NCI-H526 treated with DMSO at 0.1 percent for 48 hours (cell line): ENCODE data around the gene DSC2.
"Not testable (repeated sequence)": the region's sequence is repeated elsewhere in the genome, so short reads cannot be mapped to it uniquely, and the experiment has no call there.

ENCODE experiments used
- DNase-seq: peaks from one replicate; lab custom pipeline; 2025; lab: John Stamatoyannopoulos, UW

DSC2 gene

DNA sequence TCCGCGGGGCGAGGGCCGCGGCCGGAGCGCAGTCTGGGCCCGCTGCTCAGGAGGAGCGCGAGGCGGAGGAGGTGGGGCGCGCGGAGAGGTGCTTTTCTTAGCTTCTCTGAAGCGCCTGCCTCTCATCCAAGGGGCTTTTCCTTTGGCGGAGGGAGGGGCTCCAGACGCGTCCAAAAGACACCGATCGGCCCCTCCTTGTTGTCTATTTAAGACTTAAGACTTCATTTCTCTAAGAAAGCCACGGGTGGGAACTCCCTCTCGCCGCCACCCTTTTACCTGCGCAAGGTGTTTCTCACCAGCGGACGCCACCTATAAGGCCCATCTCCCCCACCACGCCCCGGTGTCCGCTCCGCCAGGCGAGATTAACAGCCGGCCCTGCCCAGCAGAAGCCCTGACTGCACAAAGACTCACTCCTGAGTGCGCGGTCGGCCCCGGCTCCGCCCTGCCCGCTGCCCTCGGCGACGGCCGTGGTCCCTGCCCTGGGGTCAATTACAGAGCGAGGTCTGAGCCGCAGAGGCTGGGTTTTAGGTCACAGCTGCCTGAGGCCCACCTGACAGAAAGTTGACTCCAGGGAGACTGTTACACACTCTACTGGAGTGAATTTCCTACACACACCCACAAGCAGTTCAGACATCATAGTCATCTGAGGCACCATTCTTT lies at the start of gene DSC2:
Gene DSC2 (minus strand): TSS at position 397 of the 660 bp plus-strand sequence. CDS start 450 bp downstream, outside the sequence.
- DNase-seq = no peak

DNA sequence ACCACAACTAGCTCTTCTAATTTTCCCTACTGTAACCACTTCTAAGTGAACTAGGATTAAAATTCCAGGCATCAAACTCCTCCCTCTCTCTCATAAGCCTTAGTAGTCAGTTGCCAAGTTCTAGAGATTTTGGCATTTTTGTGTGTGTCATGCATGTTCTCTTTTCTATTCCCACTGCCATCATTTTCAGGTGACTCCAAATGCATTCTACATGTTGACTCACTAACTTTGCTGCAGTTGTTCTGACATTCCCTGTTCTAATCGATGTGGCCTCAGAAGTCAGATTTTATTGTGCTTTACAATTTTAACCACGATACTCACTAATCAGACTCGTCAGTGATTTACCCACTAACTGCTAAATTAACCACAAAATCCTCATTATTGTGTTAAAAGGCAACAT lies 47.1 kb upstream of the DSC2 start:
- no peak for DNase-seq

DNA sequence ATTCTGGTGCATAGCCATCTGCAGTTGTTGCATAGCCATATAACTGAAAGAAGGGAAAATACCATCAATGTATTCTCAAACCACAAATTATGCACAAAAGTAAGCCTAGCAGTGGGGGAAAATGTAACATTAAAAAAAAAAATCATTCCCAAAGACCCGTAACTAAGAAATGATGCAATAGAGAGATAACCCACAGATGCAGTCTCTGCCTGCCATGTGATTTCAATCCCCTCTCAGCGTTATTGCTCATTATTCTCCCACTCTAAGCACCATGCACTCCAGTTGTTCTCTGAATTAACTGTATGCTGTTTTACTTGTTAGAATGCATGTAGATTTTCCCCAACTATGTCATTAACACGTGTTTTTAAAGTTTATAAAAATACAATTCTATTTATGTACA lies 46.4 kb upstream of the DSC2 start:
- DNase-seq = no peak

DNA sequence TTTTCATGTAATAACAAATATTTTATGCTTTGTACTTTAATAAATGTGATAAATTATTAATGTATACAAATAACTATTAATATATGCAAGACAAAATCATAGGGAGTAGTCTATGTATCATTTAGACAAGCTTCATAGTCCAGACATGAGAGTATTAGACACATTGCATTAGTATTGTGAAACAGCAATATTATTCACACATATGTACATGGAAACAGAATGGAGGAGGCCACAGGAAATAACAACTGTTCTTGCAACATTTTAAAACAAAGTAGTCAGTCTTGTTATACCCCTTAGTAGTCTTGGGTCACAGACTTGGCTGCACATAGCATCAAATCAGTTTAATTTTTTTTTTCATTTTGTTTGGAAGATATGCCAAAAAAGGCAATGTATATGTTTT lies 44.6 kb upstream of the DSC2 start:
- no peak for DNase-seq

DNA sequence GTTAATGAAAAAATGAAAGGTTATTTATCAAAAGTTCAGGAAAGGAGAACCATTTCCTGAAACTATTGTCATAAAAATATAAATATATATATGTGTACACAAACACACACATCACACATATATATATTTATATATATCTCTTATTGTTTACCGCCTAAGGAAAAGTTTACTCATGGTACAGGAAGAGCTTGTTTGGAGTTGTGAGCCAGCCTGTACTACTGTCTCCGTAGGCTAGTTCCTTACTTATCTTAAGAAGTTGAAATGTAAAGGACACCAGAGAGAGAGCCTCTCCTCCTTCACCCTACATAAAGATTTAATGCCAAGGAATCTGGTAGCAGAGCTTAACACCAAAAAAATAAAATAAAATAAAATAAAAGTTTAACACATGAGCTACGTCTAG lies 40.8 kb upstream of the DSC2 start:
- no peak for DNase-seq

DNA sequence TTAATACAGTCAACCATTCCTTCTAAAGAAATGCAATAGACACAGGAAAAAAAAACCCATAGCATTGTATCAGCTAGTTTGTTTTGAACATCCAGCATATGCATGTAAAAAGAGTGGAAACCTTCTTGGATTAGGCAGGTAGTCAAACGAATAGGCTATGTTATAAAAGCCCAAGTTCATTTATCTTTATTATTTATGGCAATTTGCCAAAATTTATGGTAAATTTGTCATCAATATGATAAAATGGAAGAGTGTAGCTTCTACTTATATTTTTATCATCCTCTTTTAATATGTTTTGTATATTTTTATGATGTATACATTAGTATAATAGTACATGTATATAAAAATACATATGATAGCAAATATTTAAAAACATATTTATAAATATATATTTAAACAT lies 36.5 kb upstream of the DSC2 start:
- DNase-seq = no peak

DNA sequence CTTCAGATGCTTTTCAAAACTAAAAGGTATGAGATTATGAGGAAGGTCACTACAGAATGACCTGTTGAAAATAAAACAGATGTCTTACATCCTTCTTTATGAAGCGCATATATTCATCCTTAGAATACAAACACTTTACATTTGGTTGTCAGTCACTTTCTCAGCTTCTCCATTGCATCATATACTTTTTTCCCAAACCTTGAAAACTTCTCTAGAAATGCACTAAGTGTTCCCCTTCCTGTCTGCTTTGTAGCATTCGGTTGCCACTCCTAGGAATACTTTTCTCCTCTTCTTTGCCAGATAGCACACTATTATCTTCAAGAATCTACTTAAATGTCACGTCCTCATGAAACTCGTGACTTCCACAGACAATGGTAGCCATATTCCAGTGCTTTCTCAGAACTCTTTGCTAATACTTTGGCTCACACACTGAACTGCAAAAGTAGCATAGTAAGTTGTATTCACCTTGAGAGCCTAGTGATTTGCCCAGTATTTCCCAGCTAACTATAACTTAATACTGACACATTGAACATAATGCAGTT lies 32.8 kb upstream of the DSC2 start:
- DNase-seq = no peak

DNA sequence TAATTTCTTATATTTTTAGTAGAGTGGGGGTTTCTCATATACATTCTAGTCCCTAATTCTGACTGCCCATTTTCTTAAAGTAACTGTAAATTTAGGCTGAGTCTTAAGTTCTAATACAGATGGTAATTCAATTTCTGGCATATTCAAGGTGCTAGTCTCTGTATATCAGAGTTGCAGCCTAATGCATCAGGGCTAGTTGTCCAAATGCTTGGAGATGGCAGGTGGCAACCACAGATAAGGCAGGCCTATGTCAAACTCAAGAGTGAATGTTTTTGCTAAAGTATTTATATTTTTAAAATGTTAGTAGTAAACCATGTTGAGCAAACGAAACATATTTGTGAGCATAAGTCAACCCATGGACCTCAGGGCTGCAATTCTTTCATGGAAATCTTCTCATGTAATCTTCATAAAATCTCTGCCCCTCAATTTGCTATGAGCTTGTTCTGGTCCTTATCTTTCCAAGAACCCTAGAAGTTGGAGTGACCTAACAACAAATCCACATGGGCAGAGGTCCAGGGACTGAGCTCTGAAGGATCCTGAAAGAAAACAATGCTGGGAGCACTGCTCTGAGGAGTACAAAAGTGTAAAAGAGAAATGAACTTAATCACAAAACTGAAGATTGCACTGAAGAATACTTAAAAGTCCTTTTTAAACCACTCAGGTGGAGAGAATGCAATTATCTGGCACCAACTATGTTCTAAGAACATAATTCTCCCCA lies 27.3 kb upstream of the DSC2 start:
- DNase-seq = no peak

DNA sequence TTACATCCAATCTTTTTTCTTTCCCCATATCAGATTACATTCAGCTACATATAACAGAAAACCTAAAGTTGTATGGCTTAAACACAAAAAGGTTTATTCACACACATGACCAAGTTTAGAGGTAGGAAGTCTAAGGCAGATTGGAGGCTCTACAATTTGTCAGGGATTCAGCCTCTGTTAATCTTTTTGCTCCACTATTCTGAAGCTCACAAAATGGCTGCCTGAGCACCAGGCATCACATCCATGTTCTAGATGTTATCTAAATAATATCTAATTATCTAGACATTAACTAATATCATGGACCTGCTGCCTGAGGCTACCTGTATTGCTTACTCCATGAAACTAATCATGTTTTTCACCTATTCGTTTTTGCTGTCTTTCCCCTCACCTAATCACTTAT lies 23.7 kb upstream of the DSC2 start:
- DNase-seq = no peak

DNA sequence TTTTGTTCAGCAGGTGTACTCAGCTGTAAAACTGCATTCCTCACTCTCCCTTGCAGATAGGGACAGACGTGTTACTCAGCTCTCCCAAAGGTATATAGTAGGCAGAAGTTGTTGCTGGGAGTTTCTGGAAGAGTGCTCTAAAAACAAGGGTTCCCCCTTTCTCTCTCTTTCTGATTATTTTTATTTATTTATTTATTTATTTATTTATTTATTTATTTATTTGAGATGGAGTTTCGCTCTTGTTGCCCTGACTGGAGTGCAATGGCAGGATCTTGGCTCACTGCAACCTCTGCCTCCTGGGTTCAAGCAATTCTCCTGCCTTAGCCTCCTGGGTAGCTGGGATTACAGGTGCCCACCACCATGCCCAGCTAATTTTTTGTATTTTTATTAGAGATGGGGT lies 20.9 kb upstream of the DSC2 start:
- DNase-seq = not testable (repeated sequence)

DNA sequence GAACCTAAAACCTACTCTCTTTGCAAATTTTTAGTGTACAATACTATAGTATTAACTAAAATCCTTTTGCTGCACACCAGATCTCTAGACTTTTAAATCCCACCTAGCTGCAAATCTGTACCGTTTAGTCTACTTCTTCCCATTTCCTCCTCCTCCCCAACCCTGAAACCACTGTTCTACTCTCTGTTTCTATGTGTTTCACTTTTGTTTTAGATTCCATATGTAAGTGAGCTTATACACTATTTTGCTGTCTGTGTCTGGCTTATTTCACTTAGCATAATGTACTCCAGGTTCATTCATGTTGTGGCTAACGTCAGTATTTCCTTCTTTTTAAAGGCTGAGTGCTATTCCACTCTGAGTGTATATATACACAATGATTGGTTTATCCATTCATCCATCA lies 18.4 kb upstream of the DSC2 start:
- no peak for DNase-seq

DNA sequence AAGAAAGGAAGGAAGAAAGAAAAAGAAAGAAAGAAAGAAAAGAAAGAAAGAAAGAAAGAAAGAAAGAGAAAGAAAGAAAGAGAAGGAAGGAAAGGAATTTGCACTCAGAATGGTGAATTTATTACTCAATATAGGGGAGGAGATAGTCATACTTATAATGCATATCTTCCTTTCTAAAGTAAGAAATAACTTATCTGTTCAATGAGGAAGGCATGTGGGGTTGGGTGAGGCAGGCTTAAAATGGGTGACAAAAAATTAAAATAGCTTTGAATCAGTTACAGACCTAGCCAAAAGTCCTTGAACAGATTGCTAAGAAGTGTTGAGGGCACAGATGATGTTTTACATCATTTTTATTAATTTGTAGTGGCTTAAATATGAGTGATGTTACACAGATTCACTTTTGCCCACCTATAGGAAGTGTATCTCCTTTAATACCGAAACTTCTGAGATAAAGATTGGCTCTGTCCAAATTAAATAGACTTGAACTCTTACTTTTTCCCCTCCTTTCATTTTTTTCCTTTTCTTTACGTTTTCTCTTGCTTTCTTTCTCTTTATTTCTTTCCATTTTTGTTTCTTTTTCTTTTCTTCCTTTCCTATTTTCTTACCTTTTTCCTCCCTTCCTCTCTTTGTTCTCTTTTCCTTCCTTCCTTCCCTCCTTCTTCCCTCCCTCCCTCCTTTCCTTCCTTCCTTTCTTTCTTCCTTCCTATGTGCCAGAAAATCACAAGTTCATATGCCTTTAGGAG lies 14.8 kb upstream of the DSC2 start:
- no peak for DNase-seq

DNA sequence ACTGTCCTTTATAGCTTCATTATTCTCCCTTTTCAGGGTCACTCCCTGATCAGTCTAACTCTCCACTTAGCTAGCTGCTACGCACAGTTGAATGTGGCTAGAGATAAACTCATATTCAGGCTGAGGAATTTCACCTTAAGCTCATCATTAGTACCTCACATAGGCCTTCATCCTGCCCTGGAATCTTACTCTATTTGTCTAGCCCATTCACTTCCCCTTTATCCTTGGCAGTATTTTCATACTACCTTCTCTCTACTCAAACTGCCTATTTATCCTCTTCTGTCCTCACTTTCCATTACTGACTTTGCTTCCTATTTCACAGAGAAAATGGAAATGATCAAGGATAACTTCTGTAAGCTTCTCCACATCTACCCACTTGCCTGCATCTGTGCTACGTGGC lies 10.6 kb upstream of the DSC2 start:
- no peak for DNase-seq

DNA sequence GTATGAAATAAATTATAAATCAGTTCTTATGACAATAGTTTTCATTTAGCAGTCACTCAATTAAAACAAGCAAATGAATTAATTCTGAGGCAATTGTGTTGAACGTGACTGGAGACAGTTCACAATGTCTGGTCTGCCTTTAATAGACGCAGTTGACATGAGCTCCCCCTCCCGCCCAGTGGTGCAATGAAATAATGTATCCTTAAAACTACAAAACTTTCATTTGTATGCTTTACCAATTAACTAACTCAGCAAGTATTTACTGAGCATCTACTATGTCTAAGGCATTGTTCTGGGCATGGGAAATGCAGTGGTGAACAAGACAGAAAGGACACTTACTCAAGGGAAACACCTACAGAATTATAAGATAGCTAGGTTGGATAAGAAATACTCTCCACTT lies 3.5 kb upstream of the DSC2 start:
- DNase-seq = no peak

DNA sequence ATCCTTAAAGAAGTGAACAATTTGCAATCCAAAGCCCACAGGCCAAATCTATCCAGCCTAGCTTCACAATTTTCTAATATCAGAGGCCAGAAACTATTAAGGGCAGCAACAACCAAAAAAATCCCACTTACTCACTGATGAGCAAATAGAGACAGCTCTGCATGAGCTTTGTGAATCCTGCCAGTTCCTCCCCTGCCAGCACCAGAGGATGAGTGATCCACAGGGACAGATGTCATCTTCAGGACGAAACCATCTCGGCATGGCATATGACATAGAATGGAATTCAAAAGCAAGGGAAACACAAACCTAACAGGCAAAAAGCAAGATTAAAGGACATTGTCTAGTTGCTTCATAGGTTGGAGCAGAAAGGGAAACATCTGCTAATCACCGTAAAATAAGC lies 2.2 kb upstream of the DSC2 start:
- no peak for DNase-seq

DNA sequence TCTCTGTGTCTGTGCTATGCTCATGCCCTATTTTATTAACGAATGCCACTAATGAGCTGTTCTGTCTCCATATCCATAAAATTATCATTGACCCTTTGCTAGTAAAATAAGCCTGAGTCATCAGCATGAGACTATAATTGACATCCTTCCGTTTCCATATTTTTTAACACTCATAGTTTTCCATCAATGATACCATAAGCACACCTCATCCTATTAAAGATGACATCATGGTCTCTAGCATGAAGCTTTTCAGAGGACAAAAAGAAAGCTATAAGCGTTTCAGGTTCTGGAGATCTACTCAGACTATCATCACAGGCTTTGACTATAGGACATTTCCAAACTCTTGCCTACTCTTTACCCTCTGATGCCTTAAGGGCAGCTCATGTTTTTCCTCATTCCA lies 1.2 kb upstream of the DSC2 start:
- no peak for DNase-seq

DNA sequence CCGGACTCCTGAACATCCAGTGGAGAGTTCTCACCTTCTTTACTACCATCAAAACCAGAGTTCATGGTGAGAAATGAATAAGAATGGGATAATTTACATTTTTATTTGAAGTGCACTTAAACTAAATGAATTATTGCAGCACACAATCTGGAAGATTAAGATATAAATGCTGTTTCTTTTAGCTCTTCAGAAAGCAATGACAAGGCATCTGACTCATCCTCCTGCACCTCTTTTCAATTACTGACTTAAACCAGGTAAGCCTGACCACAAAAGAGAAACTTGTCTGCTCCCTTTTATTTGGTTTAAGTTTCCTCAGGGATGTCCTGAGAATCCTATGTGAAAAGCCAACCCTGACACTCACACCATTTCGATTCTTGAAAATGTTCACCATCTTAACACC lies 720 bp upstream of the DSC2 start:
- no peak for DNase-seq

DNA sequence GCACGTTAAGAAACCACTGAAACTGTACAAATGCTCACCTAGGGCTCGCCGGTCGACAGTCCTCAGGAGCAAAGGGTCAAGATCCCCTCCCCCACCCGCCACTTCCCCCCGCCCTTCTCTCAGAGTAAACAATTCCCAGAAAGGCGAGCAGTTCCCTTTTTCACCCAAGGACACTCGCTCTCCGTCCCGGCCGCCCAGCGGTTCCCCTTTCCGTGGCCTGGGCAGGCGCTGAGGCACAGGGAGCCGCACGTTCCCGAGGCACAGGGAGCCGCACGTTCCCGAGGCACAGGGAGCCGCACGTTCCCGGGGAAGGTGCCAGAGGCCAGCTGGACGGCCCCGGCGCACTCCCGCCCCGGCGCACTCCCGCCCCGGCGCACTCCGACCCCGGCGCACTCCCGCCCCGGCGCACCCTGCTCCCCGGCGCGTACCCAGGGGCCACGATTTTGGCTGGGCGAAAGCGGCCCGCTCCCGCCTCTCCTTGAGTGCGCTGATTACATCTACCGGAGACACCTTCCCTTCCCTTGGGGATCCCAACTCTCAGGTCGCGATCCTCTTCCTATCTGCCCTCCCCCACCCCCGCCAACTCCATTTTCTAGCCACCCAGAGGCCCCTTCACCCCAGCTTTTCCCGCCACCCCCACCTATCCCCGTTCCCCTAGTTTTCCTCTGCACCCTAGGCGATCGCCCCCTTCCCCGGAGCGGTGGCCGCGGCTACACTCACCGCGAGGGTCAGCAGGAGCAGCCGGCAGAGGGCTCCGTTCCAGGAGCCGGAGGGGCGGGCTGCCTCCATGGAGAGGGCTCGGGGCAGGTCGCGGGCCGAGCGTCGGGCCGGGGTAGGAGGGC lies 817 bp downstream of the DSC2 start:
- DNase-seq = no peak

DNA sequence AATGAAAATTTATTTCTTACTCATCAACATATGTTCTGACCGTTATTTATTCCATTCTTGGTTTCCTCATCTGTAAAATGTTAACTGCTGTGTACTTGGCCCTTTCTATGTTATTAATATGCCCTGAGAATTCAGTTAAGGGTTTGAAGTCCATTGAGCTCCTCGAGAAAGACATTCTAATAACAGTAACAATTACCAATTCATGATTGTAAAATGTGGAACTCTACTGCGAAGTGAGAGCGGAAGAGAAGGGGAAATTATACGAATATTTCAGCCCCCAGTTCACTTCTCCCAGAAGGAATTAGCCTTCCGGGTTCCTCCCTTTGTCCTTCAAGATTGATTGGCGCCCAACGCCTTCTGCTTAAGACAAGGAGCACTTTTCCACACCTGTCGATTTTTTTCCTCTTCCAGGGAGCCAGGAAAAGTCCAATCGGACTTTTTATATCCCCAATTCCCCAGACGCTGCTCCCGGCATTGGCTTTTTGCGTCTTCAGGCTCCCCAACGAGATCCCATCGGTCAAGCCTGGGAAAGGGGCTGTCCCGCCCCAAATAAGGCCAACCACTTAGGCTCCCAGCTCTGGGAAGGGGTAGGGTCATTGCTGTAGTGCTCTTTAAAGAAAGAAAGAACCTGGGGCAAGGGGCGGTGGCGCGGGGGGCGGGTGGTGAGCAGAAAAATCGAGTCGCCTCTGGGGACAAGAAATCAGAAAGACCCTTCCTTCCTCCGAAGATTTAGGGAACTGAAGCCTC lies 1.6 kb downstream of the DSC2 start:
- DNase-seq = no peak

DNA sequence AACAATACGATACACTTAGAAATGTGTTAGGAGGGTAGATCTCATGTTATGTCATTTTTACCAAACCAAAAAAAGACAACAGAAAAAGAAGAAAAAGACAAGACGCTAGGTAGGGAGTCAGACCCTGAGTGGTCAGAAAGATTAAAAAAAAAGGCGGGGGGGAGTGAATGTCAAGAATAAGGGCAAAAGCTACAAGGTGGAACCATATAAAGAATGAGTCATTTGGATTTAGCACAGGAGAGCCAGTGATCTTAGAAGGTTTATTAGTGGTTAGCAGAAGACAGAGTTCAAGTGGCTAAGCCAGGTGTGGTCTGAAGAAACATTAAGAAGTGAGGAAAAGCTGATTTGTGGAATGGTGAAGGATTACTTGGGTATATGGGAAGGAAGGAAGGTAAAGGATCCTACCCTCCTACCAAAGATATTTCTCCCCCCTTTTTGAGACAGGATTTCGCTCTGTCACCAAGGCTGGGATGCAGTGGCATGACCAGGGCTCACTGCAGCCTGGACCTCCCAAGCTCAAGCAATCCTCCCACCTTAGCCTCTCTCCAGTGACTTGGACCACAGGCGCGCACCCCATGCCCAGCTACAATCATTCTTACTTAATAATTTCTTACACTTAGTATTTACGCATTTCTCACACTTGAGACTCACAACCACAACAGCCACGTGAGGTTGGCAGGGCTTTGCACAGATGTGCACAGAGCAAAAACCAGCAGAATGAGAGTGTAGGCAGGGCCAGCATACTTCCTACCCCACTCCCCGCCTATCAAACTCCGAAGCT lies 2.6 kb downstream of the DSC2 start:
- DNase-seq = no peak

DNA sequence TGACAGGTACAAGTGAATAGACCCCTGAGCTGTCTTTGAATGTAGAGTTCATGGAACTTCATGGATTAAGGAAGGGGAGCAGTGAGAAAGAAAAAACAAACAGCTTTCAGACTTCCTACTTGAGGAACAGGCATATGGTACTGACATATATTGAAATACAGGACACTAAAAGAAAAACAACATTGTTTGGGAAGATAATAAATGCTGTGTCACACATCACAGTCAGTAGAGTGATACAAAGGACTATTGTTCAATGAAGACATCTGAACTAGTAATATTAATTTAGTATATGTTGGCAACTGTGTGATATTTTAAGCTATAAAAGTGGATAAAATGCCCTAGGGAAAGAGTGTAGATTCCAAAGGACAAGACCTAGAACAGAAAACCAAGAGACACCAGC lies 3.3 kb downstream of the DSC2 start:
- no peak for DNase-seq
